GM23248 (cell line): ENCODE results near the gene SGSM1. TPM values are rescaled to one million over a fixed set of nuclear protein-coding genes. Genes with fewer than 3 reads are reported as not detected.
A peak's percentile ranks its signal among the peaks of the same experiment; 100 is the strongest.

Experiments used
- DNase-seq: peaks from one replicate; pipeline ENCODE4 v3.0.0-alpha.2; 2015
- H2AFZ ChIP-seq: fragments of 200-600 bp; sonication (generic); 2 replicates; pipeline ENCODE4 v1.6.1; 2016; ENCODE audit warnings: antibody characterized with exemption
- H3F3A ChIP-seq: fragments of 200-600 bp; sonication (generic); 2 replicates; pipeline ENCODE4 v1.6.1; 2016; ENCODE audit warnings: mild to moderate bottlenecking, antibody characterized with exemption, mixed run types; ENCODE audit not compliant: insufficient read depth
- H3K27ac ChIP-seq: fragments of 200-600 bp; sonication (generic); 2 replicates; pipeline ENCODE4 v1.5.1; 2016; ENCODE audit warnings: mild to moderate bottlenecking
- H3K27me3 ChIP-seq: fragments of 200-600 bp; sonication (generic); replicated peaks from 2 replicates; pipeline ENCODE4 v1.6.1; 2016; ENCODE audit warnings: mild to moderate bottlenecking; ENCODE audit not compliant: insufficient read depth
- H3K36me3 ChIP-seq: fragments of 200-600 bp; sonication (generic); 2 replicates; pipeline ENCODE4 v1.6.1; 2016; ENCODE audit warnings: low read depth, mild to moderate bottlenecking
- H3K4me1 ChIP-seq: fragments of 200-600 bp; sonication (generic); 2 replicates; pipeline ENCODE4 v1.6.1; 2016; ENCODE audit warnings: mild to moderate bottlenecking; ENCODE audit not compliant: insufficient read depth
- H3K4me2 ChIP-seq: fragments of 200-600 bp; sonication (generic); one replicate; pipeline ENCODE4 v1.6.1; 2016; ENCODE audit warnings: mild to moderate bottlenecking; ENCODE audit not compliant: unreplicated experiment
- H3K4me3 ChIP-seq: fragments of 200-600 bp; sonication (generic); 2 replicates; pipeline ENCODE4 v1.5.1; 2016; ENCODE audit warnings: mild to moderate bottlenecking
- H3K79me2 ChIP-seq: fragments of 200-600 bp; sonication (generic); 2 replicates; pipeline ENCODE4 v1.6.1; 2016; ENCODE audit warnings: mild to moderate bottlenecking; ENCODE audit not compliant: insufficient read depth
- H3K9ac ChIP-seq: fragments of 200-600 bp; sonication (generic); 2 replicates; pipeline ENCODE4 v1.6.1; 2016; ENCODE audit warnings: mild to moderate bottlenecking
- H3K9me2 ChIP-seq: fragments of 200-600 bp; sonication (generic); 2 replicates; pipeline ENCODE4 v1.6.1; 2016; ENCODE audit warnings: mixed run types, mild to moderate bottlenecking, moderate library complexity; ENCODE audit not compliant: insufficient read depth
- H3K9me3 ChIP-seq: fragments of 200-600 bp; sonication (generic); one replicate; pipeline ENCODE4 v1.6.1; 2017; ENCODE audit warnings: low read depth
- H4K20me1 ChIP-seq: fragments of 200-600 bp; sonication (generic); 2 replicates; pipeline ENCODE4 v1.6.0; 2016; ENCODE audit not compliant: insufficient read depth
- EZH2 ChIP-seq: fragments of 200-600 bp; sonication (generic); IDR thresholded peaks from 2 replicates; pipeline ENCODE4 v1.6.1; 2018; ENCODE audit warnings: antibody characterized with exemption, mild to moderate bottlenecking; ENCODE audit not compliant: insufficient read depth, poor library complexity, severe bottlenecking
- EZH2phosphoT487 ChIP-seq: fragments of 200-600 bp; sonication (generic); IDR thresholded peaks from 2 replicates; pipeline ENCODE4 v1.6.1; 2018; ENCODE audit warnings: antibody characterized with exemption, moderate library complexity, mild to moderate bottlenecking, low read depth; ENCODE audit not compliant: insufficient read depth
- WGBS, 2 experiments: methylation state at CpG; one replicate each; pipeline ENCODE4 v1.1.6; 2015 to 2017; ENCODE audit warnings: low lambda C conversion rate in 2 of 2, low coverage in 1 of 2; ENCODE audit errors: missing lambda C conversion rate in 2 of 2; 5-methylcytosine and 5-hydroxymethylcytosine counted together
- in situ Hi-C: fragments of 300-500 bp; cut with MboI; formaldehyde crosslinking; loops from 2 replicates; pipeline ENCODE4 v1.15.0; 2020
- polyA plus RNA-seq: library from polyadenylated mRNA; unstranded; fragments of >200 nt; fragmentation: Nextera tagmentation; extraction: Ambion mirVana; gene quantifications from 2 replicates; pipeline ENCODE4 v1.2.1, GENCODE V29; 2016
- total RNA-seq: library from RNA; depleted of rRNA; stranded (reverse); fragments of >200 nt; shearing (Covaris generic); gene quantifications from 2 replicates; pipeline ENCODE4 v1.2.3, GENCODE V29; 2014

The SGSM1 gene
- total and polyA plus RNA-seq, 2 experiments from 2014 or later = not detected

- in situ Hi-C loops = no loop called here
- H3K4me3 ChIP-seq = no peak overlapping the region
- peak; percentile 22 for DNase-seq
Observed at GRCh38 chr22:24810043-24810749, 4.2 kb downstream of the SGSM1 start.

GRCh38 chr22:24812950-24813775 lies 7.2 kb downstream of the SGSM1 start:
- 0 out of 2 replicates have a peak, but pooled peaks cover 3% of the 10 kb centered on the region for H3K27me3 ChIP-seq
- H3K79me2 ChIP-seq = no peaks in the 10 kb centered on the region
- no peak overlapping the region for H2AFZ ChIP-seq
- no peaks in the 10 kb centered on the region for H3K36me3 ChIP-seq
- in situ Hi-C loops = no loop called here
- no peak overlapping the region for H3K27ac ChIP-seq
- 41 to 46% methylated on average over 13 of the region's 13 CpGs for WGBS, 2 experiments
- DNase-seq = no peak
- no peak for TF ChIP-seq EZH2phosphoT487
- no peak for TF ChIP-seq EZH2
- no peak overlapping the region for H3K4me2 ChIP-seq
- H3K4me1 ChIP-seq = no peaks in the 10 kb centered on the region
- H3K9me2 ChIP-seq = no peaks in the 10 kb centered on the region
- no peaks in the 10 kb centered on the region for H3F3A ChIP-seq
- H3K9ac ChIP-seq = no peak overlapping the region
- H3K9me3 ChIP-seq = no peaks in the 10 kb centered on the region
- H4K20me1 ChIP-seq = no peaks in the 10 kb centered on the region
- H3K4me3 ChIP-seq = no peak overlapping the region

More at GRCh38 chr22:24810043-24810749, 4.2 kb downstream of the SGSM1 start:
- Histone ChIP-seq H3K9me2 (no peaks in the 10 kb centered on the region), H3K36me3 (no peaks in the 10 kb centered on the region), H3K27ac (no peak overlapping the region), H3F3A (no peaks in the 10 kb centered on the region), H3K9ac (no peak overlapping the region), H2AFZ (no peak overlapping the region), H3K27me3 (0 out of 2 replicates have a peak, but pooled peaks cover 3% of the 10 kb centered on the region), H3K9me3 (no peaks in the 10 kb centered on the region), H4K20me1 (no peaks in the 10 kb centered on the region), H3K4me2 (no peak overlapping the region), H3K79me2 (no peaks in the 10 kb centered on the region), H3K4me1 (no peaks in the 10 kb centered on the region)
- 55 to 57% methylated on average over 14 of the region's 14 CpGs for WGBS, 2 experiments
- TF ChIP-seq EZH2phosphoT487 (no peak), EZH2 (no peak)

- Histone ChIP-seq H3K27ac (no peak overlapping the region), H2AFZ (no peak overlapping the region), H3K4me1 (no peaks in the 10 kb centered on the region), H3K9ac (no peak overlapping the region), H3K27me3 (0 out of 2 replicates have a peak, but pooled peaks cover 3% of the 10 kb centered on the region), H4K20me1 (no peaks in the 10 kb centered on the region), H3K36me3 (no peaks in the 10 kb centered on the region), H3K4me2 (no peak overlapping the region), H3K9me2 (no peaks in the 10 kb centered on the region), H3K79me2 (no peaks in the 10 kb centered on the region), H3F3A (no peaks in the 10 kb centered on the region), H3K4me3 (no peak overlapping the region), H3K9me3 (no peaks in the 10 kb centered on the region)
- DNase-seq = no peak
- 25 to 31% methylated on average over 9 of the region's 9 CpGs for whole genome bisulfite sequencing, 2 experiments
- TF ChIP-seq EZH2 = no peak
- TF ChIP-seq EZH2phosphoT487 = no peak
- in situ Hi-C loops = no loop called here
Observed at GRCh38 chr22:24813861-24814770, 8.1 kb downstream of the SGSM1 start.

- no peak overlapping the region for H3K9ac ChIP-seq
- WGBS, 2 experiments = 4 to 13% methylated on average over 4 of the region's 4 CpGs
- no peak overlapping the region for H3K27ac ChIP-seq
- no peak for DNase-seq
- no peaks in the 10 kb centered on the region for H3K4me1 ChIP-seq
- H2AFZ ChIP-seq = no peak overlapping the region
- H3K36me3 ChIP-seq = no peaks in the 10 kb centered on the region
- H3K4me2 ChIP-seq = no peak overlapping the region
- no peak overlapping the region for H3K4me3 ChIP-seq
- TF ChIP-seq EZH2phosphoT487 (no peak), EZH2 (no peak)
- H3K79me2 ChIP-seq = no peaks in the 10 kb centered on the region
- H3K9me3 ChIP-seq = no peaks in the 10 kb centered on the region
- peaks cover 3% of the 10 kb centered on the region; the same call in 1 of the 2 replicates for H3K27me3 ChIP-seq
- H3K9me2 ChIP-seq = no peaks in the 10 kb centered on the region
- H4K20me1 ChIP-seq = no peaks in the 10 kb centered on the region
- in situ Hi-C loops = no loop called here
- H3F3A ChIP-seq = no peaks in the 10 kb centered on the region
Observed at GRCh38 chr22:24816806-24817205, 10.8 kb downstream of the SGSM1 start.
